GM23248 (cell line): ENCODE measurements around the gene ZGLP1. TPM values are rescaled to one million over a fixed set of nuclear protein-coding genes. Genes with fewer than 3 reads are reported as not detected.
"Not testable (repeated sequence)": the region's sequence is repeated elsewhere in the genome, so short reads cannot be mapped to it uniquely, and the experiment has no call there.

Experiments
- DNase-seq: peaks from one replicate; pipeline ENCODE4 v3.0.0-alpha.2; 2015
- H2AFZ ChIP-seq: fragments of 200-600 bp; sonication (generic); 2 replicates; pipeline ENCODE4 v1.6.1; 2016; ENCODE audit warnings: antibody characterized with exemption
- H3F3A ChIP-seq: fragments of 200-600 bp; sonication (generic); 2 replicates; pipeline ENCODE4 v1.6.1; 2016; ENCODE audit warnings: mild to moderate bottlenecking, antibody characterized with exemption, mixed run types; ENCODE audit not compliant: insufficient read depth
- H3K27ac ChIP-seq: fragments of 200-600 bp; sonication (generic); 2 replicates; pipeline ENCODE4 v1.5.1; 2016; ENCODE audit warnings: mild to moderate bottlenecking
- H3K27me3 ChIP-seq: fragments of 200-600 bp; sonication (generic); replicated peaks from 2 replicates; pipeline ENCODE4 v1.6.1; 2016; ENCODE audit warnings: mild to moderate bottlenecking; ENCODE audit not compliant: insufficient read depth
- H3K36me3 ChIP-seq: fragments of 200-600 bp; sonication (generic); 2 replicates; pipeline ENCODE4 v1.6.1; 2016; ENCODE audit warnings: low read depth, mild to moderate bottlenecking
- H3K4me1 ChIP-seq: fragments of 200-600 bp; sonication (generic); 2 replicates; pipeline ENCODE4 v1.6.1; 2016; ENCODE audit warnings: mild to moderate bottlenecking; ENCODE audit not compliant: insufficient read depth
- H3K4me2 ChIP-seq: fragments of 200-600 bp; sonication (generic); one replicate; pipeline ENCODE4 v1.6.1; 2016; ENCODE audit warnings: mild to moderate bottlenecking; ENCODE audit not compliant: unreplicated experiment
- H3K4me3 ChIP-seq: fragments of 200-600 bp; sonication (generic); 2 replicates; pipeline ENCODE4 v1.5.1; 2016; ENCODE audit warnings: mild to moderate bottlenecking
- H3K79me2 ChIP-seq: fragments of 200-600 bp; sonication (generic); 2 replicates; pipeline ENCODE4 v1.6.1; 2016; ENCODE audit warnings: mild to moderate bottlenecking; ENCODE audit not compliant: insufficient read depth
- H3K9ac ChIP-seq: fragments of 200-600 bp; sonication (generic); 2 replicates; pipeline ENCODE4 v1.6.1; 2016; ENCODE audit warnings: mild to moderate bottlenecking
- H3K9me2 ChIP-seq: fragments of 200-600 bp; sonication (generic); 2 replicates; pipeline ENCODE4 v1.6.1; 2016; ENCODE audit warnings: mixed run types, mild to moderate bottlenecking, moderate library complexity; ENCODE audit not compliant: insufficient read depth
- H3K9me3 ChIP-seq: fragments of 200-600 bp; sonication (generic); one replicate; pipeline ENCODE4 v1.6.1; 2017; ENCODE audit warnings: low read depth
- H4K20me1 ChIP-seq: fragments of 200-600 bp; sonication (generic); 2 replicates; pipeline ENCODE4 v1.6.0; 2016; ENCODE audit not compliant: insufficient read depth
- EZH2 ChIP-seq: fragments of 200-600 bp; sonication (generic); IDR thresholded peaks from 2 replicates; pipeline ENCODE4 v1.6.1; 2018; ENCODE audit warnings: antibody characterized with exemption, mild to moderate bottlenecking; ENCODE audit not compliant: insufficient read depth, poor library complexity, severe bottlenecking
- EZH2phosphoT487 ChIP-seq: fragments of 200-600 bp; sonication (generic); IDR thresholded peaks from 2 replicates; pipeline ENCODE4 v1.6.1; 2018; ENCODE audit warnings: antibody characterized with exemption, moderate library complexity, mild to moderate bottlenecking, low read depth; ENCODE audit not compliant: insufficient read depth
- WGBS, 2 experiments: methylation state at CpG; one replicate each; pipeline ENCODE4 v1.1.6; 2015 to 2017; ENCODE audit warnings: low lambda C conversion rate in 2 of 2, low coverage in 1 of 2; ENCODE audit errors: missing lambda C conversion rate in 2 of 2; 5-methylcytosine and 5-hydroxymethylcytosine counted together
- in situ Hi-C: fragments of 300-500 bp; cut with MboI; formaldehyde crosslinking; loops from 2 replicates; pipeline ENCODE4 v1.15.0; 2020
- polyA plus RNA-seq: library from polyadenylated mRNA; unstranded; fragments of >200 nt; fragmentation: Nextera tagmentation; extraction: Ambion mirVana; gene quantifications from 2 replicates; pipeline ENCODE4 v1.2.1, GENCODE V29; 2016
- total RNA-seq: library from RNA; depleted of rRNA; stranded (reverse); fragments of >200 nt; shearing (Covaris generic); gene quantifications from 2 replicates; pipeline ENCODE4 v1.2.3, GENCODE V29; 2014

Gene ZGLP1
- total and polyA plus RNA-seq, 2 experiments from 2014 or later, result 1.8 to 2.5 TPM

- in situ Hi-C loops, result no loop called here
- TF ChIP-seq EZH2, result no peak
- TF ChIP-seq EZH2phosphoT487, result no peak
- WGBS, 2 experiments, result 74 to 78% methylated on average over 12 to 14 of the region's 14 CpGs
Observed at GRCh38 chr19:10339380-10339960, 29.9 kb upstream of the ZGLP1 start, which contains the start of gene ICAM3. Gene ICAM3 (minus strand): TSS chr19:10339624. CDS start chr19:10339614, 10 bp downstream.

DNA sequence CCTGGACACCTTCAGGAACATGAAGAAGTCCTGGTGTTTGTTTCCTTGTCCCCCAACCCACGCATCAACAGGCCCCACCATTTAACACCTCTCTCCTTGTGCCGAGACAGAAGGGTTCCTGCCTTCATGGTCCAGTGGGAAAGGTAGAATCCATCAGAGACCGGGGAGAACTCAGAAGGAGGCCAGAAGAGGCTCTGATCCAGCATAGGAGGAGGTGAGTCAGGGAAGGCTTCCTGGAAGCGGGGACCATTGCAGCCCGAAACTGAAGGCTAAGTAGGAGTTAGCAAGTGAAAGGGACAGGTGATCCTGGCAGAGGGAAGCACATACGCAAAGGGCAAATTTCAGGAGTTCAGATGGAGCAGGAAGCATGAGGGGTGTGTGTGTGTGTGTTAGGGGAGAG is 29.3 kb upstream of the ZGLP1 start:
- DNase-seq, result no peak
- Histone ChIP-seq H3K4me2 (no peak overlapping the region), H3K79me2 (no peaks in the 10 kb centered on the region), H3K9me3 (no peaks in the 10 kb centered on the region), H3K27me3 (no peaks in the 10 kb centered on the region), H2AFZ (no peak overlapping the region), H3K4me3 (no peak overlapping the region), H3K9ac (no peak overlapping the region), H3K27ac (no peak overlapping the region), H3K36me3 (no peaks in the 10 kb centered on the region), H4K20me1 (no peaks in the 10 kb centered on the region), H3K4me1 (no peaks in the 10 kb centered on the region), H3F3A (no peaks in the 10 kb centered on the region), H3K9me2 (no peaks in the 10 kb centered on the region)
- TF ChIP-seq EZH2phosphoT487 (no peak), EZH2 (no peak)
- in situ Hi-C loops, result no loop called here
- 70 to 71% methylated on average over 6 of the region's 6 CpGs for WGBS, 2 experiments

More at GRCh38 chr19:10339380-10339960, 29.9 kb upstream of the ZGLP1 start, which contains the start of gene ICAM3:
- Histone ChIP-seq H3K4me1 (no peaks in the 10 kb centered on the region), H3K27ac (no peak within 1 kb of the TSS), H3K9me3 (no peaks in the 10 kb centered on the region), H3K4me2 (no peak within 1 kb of the TSS), H4K20me1 (no peaks in the 10 kb centered on the region), H3K36me3 (no peaks in the 10 kb centered on the region), H2AFZ (no peak within 1 kb of the TSS), H3K9me2 (no peaks in the 10 kb centered on the region), H3K27me3 (no peaks in the 10 kb centered on the region), H3K9ac (no peak within 1 kb of the TSS), H3F3A (no peaks in the 10 kb centered on the region), H3K79me2 (no peaks in the 10 kb centered on the region), H3K4me3 (no peak within 1 kb of the TSS)
- DNase-seq, result no peak

GRCh38 chr19:10336725-10337124 is 27.1 kb upstream of the ZGLP1 start:
- H3K36me3 ChIP-seq, H4K20me1 ChIP-seq, DNase-seq, H3K27ac ChIP-seq, H3K9me2 ChIP-seq, H3K4me3 ChIP-seq, H2AFZ ChIP-seq, H3F3A ChIP-seq, H3K9me3 ChIP-seq, H3K4me2 ChIP-seq, in situ Hi-C loops, H3K9ac ChIP-seq, H3K27me3 ChIP-seq, H3K4me1 ChIP-seq: not testable (repeated sequence)
- peaks cover 14% of the 10 kb centered on the region for H3K79me2 ChIP-seq
- WGBS, 2 experiments, result 91 to 92% methylated on average over 9 of the region's 9 CpGs

- peaks cover 26% of the 10 kb centered on the region for H3K79me2 ChIP-seq
- DNase-seq, result no peak
- H3K27me3 ChIP-seq, result no peaks in the 10 kb centered on the region
- H3K4me3 ChIP-seq, result peak overlapping the region; percentile 90; the same call in 1 of the 2 replicates
- peaks cover 8% of the 10 kb centered on the region for H3K4me1 ChIP-seq
- no peaks in the 10 kb centered on the region for H3K36me3 ChIP-seq
- WGBS, 2 experiments, result 56 to 57% methylated on average over 25 to 26 of the region's 26 CpGs
- no peaks in the 10 kb centered on the region for H3K9me3 ChIP-seq
- no peak for TF ChIP-seq EZH2phosphoT487
- TF ChIP-seq EZH2, result no peak
- no peak overlapping the region for H3K27ac ChIP-seq
- H3K9me2 ChIP-seq, result no peaks in the 10 kb centered on the region
- no peaks in the 10 kb centered on the region for H3F3A ChIP-seq
- H3K9ac ChIP-seq, result peak overlapping the region; percentile 90
- in situ Hi-C loops, result no loop called here
- peak overlapping the region; percentile 80 for H3K4me2 ChIP-seq
- H2AFZ ChIP-seq, result peak overlapping the region; percentile 80
- no peaks in the 10 kb centered on the region for H4K20me1 ChIP-seq
Observed at GRCh38 chr19:10335352-10335985, 25.9 kb upstream of the ZGLP1 start.
